ENCODE results near the gene TBC1D17.

GRCh38 chr19:49845414-49845813 lies 32.1 kb upstream of the TBC1D17 start:
- TF ChIP-seq, protein P1, sequence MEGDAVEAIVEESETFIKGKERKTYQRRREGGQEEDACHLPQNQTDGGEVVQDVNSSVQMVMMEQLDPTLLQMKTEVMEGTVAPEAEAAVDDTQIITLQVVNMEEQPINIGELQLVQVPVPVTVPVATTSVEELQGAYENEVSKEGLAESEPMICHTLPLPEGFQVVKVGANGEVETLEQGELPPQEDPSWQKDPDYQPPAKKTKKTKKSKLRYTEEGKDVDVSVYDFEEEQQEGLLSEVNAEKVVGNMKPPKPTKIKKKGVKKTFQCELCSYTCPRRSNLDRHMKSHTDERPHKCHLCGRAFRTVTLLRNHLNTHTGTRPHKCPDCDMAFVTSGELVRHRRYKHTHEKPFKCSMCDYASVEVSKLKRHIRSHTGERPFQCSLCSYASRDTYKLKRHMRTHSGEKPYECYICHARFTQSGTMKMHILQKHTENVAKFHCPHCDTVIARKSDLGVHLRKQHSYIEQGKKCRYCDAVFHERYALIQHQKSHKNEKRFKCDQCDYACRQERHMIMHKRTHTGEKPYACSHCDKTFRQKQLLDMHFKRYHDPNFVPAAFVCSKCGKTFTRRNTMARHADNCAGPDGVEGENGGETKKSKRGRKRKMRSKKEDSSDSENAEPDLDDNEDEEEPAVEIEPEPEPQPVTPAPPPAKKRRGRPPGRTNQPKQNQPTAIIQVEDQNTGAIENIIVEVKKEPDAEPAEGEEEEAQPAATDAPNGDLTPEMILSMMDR (IDR thresholded peaks at IDR 0.05): no peak
- TF ChIP-seq ZFX (IDR thresholded peaks at IDR 0.05; ENCODE audit: borderline replicate concordance): no peak
